Astrocyte (in vitro differentiated cells and primary cell): ENCODE measurements around the gene CFAP119.

Experiments
- CTCF ChIP-seq: IDR thresholded peaks from 2 replicates; pipeline ENCODE4 v1.5.1; 2011; ENCODE audit warnings: low read depth, mild to moderate bottlenecking, inconsistent platforms, low read length, moderate library complexity; ENCODE audit not compliant: insufficient read depth
- EZH2 ChIP-seq: IDR thresholded peaks from 2 replicates; pipeline ENCODE4 v1.6.1; 2012; ENCODE audit warnings: mild to moderate bottlenecking, low read length, inconsistent platforms; ENCODE audit not compliant: insufficient read depth

DNA sequence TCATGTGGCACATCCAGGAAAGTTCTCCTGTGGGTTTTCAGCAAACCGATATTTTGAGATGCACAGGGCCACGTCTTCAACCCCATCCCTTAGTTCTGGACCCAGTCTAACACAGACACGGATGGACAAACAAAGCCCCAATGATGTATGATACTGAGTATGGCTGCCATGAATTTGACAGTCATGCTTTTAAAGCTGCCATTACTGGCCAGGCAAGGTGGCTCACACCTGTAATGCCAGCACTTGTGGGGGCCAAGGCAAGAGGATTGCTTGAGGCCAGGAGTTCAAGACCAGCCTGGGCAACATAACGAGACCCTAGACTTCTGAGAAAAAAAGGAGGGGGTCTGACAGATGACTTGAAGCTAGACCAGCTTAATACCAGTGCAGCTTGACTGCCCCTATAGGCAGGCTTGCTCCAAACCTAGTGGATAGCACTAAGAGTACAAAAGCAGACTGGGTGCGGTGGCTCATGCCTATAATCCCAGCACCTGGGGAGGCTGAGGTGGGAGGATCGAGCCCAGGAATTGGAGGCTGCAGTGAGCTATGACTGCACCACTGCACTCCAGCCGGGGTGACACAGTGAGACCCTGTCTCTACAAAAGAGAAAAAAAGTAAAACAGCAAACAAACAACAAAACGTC is 35.9 kb upstream of the CFAP119 start:
- TF ChIP-seq CTCF (no peak), EZH2 (no peak)
